ENCODE data around the gene ATP2B2.
A peak's percentile ranks its signal among the peaks of the same experiment; 100 is the strongest.

The ATP2B2 gene

GRCh38 chr3:10370429-10370828, 135.0 kb downstream of the ATP2B2 start:
- ATAC-seq (ENCODE audit: low read depth) (no peak), DNase-seq (ENCODE audit: low spot score) (no peak)
- H3K27ac ChIP-seq (ENCODE audit: poor library complexity, severe bottlenecking) = no peak overlapping the region
- H3K36me3 ChIP-seq (ENCODE audit: low read depth) = no peaks in the 10 kb centered on the region
- no peaks in the 10 kb centered on the region for H3K27me3 ChIP-seq (ENCODE audit: insufficient read depth, poor library complexity, severe bottlenecking)
- peaks cover 9% of the 10 kb centered on the region for H3K4me1 ChIP-seq (ENCODE audit: insufficient read depth, poor library complexity, severe bottlenecking)
- no peak for TF ChIP-seq CTCF (IDR thresholded peaks at IDR 0.05; ENCODE audit: poor library complexity, severe bottlenecking)
- H3K9me3 ChIP-seq (ENCODE audit: severe bottlenecking) = no peaks in the 10 kb centered on the region
- no peak overlapping the region for H3K4me3 ChIP-seq (ENCODE audit: severe bottlenecking)

- no peaks in the 10 kb centered on the region for H3K27me3 ChIP-seq (ENCODE audit: insufficient read depth, poor library complexity, severe bottlenecking)
- no peak for ATAC-seq (ENCODE audit: low read depth)
- peaks cover 9% of the 10 kb centered on the region for H3K4me1 ChIP-seq (ENCODE audit: insufficient read depth, poor library complexity, severe bottlenecking)
- H3K36me3 ChIP-seq (ENCODE audit: low read depth) = no peaks in the 10 kb centered on the region
- no peak for DNase-seq (ENCODE audit: low spot score)
- H3K9me3 ChIP-seq (ENCODE audit: severe bottlenecking) = no peaks in the 10 kb centered on the region
- H3K27ac ChIP-seq (ENCODE audit: poor library complexity, severe bottlenecking) = no peak overlapping the region
- no peak for TF ChIP-seq CTCF (IDR thresholded peaks at IDR 0.05; ENCODE audit: poor library complexity, severe bottlenecking)
- no peak overlapping the region for H3K4me3 ChIP-seq (ENCODE audit: severe bottlenecking)
These were observed 136.9 kb downstream of the ATP2B2 start for GRCh38 chr3:10368512-10368911.

GRCh38 chr3:10367506-10367905, 137.9 kb downstream of the ATP2B2 start:
- no peak for ATAC-seq (ENCODE audit: low read depth)
- H3K9me3 ChIP-seq (ENCODE audit: severe bottlenecking) = no peaks in the 10 kb centered on the region
- no peaks in the 10 kb centered on the region for H3K36me3 ChIP-seq (ENCODE audit: low read depth)
- DNase-seq (ENCODE audit: low spot score) = no peak
- peaks cover 9% of the 10 kb centered on the region for H3K4me1 ChIP-seq (ENCODE audit: insufficient read depth, poor library complexity, severe bottlenecking)
- no peaks in the 10 kb centered on the region for H3K27me3 ChIP-seq (ENCODE audit: insufficient read depth, poor library complexity, severe bottlenecking)
- peak overlapping the region; percentile 55 for H3K27ac ChIP-seq (ENCODE audit: poor library complexity, severe bottlenecking)
- H3K4me3 ChIP-seq (ENCODE audit: severe bottlenecking) = no peak overlapping the region
- no peak for TF ChIP-seq CTCF (IDR thresholded peaks at IDR 0.05; ENCODE audit: poor library complexity, severe bottlenecking)

- H3K9me3 ChIP-seq (ENCODE audit: severe bottlenecking) = no peaks in the 10 kb centered on the region
These were observed 138.7 kb downstream of the ATP2B2 start for GRCh38 chr3:10366651-10367101.

More at GRCh38 chr3:10366651-10367101, 138.7 kb downstream of the ATP2B2 start:
- DNase-seq (ENCODE audit: low spot score) (peak; percentile 83), ATAC-seq (ENCODE audit: low read depth) (peak; percentile 96)
- Histone ChIP-seq H3K27me3 (ENCODE audit: insufficient read depth, poor library complexity, severe bottlenecking) (no peaks in the 10 kb centered on the region), H3K4me1 (ENCODE audit: insufficient read depth, poor library complexity, severe bottlenecking) (peaks cover 9% of the 10 kb centered on the region), H3K4me3 (ENCODE audit: severe bottlenecking) (no peak overlapping the region), H3K27ac (ENCODE audit: poor library complexity, severe bottlenecking) (peak overlapping the region; percentile 55), H3K36me3 (ENCODE audit: low read depth) (no peaks in the 10 kb centered on the region)
- no peak for TF ChIP-seq CTCF (IDR thresholded peaks at IDR 0.05; ENCODE audit: poor library complexity, severe bottlenecking)

Data from RWPE2 (cell line).